Measurements from ENCODE around the gene TPSAB1.
"Not testable (repeated sequence)": the region's sequence is repeated elsewhere in the genome, so short reads cannot be mapped to it uniquely, and the experiment has no call there.

TPSAB1 gene

DNA sequence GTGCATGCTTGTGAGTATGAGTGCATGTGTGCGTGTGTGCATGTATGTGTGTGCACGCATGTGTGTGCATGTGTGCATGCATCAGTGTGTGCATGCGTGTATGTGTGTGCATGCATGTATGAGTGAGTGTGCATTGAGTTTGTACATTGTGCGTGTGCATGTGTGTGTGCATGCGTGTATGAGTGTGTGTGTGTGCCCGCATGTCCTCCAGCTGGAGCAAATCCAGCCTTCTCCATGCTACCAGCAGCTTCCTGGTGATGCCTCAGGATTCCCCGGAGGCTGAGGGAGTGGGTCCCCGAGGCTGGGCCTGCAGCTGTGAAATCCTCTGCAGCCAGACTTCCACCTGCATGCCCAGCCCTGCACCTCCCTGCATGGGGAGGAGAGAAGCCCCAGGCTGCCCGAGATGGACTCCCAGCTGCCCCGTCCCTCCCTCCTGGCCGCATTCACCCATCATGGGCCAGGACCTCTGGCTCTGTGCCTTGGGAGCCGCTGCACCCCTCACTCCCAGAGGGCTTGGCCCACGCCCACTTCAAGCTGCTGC, 24.7 kb downstream of the TPSAB1 start:
- DNase-seq (ENCODE audit: low spot score): no peak

DNA sequence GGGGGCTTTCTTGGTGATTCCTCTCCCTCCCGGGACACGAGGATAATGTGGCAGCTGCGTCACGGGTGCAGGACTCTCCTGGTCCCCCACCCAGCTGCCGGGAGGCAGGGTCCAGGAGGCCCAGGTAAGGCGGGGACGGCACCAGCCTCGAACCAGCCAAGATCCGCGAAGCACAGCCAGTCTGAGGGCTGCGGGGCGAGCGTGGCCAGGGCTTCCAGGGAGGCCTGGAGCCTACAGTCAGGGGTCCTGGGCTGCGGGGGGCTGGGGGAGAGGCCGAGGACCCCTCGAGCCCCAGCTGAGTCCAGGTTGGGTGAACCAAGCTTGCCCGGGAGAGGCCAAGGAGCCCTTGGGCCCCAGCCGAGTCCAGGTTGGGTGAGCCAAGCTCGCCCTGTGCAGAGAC, 25.3 kb downstream of the TPSAB1 start:
- DNase-seq (ENCODE audit: low spot score): no peak

DNA sequence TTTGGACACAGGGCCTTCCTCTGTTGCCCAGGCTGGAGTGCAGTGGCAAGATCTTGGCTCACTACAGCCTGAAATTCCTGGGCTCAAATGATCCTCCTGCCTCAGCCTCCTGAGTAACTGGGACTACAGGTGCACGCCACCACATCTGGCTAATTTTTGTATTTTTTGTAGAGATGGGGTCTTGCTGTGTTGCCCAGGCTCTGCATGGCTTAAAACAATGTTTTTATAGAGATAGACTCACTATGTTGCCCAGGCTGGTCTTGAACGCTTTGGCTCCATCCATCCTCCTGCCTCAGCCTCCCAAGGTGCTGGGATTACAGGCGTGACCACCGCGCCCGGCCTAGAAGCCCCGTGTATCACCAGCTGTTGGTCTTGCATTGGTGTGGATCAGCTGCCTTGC, 28.9 kb downstream of the TPSAB1 start:
- DNase-seq (ENCODE audit: low spot score): not testable (repeated sequence)

DNA sequence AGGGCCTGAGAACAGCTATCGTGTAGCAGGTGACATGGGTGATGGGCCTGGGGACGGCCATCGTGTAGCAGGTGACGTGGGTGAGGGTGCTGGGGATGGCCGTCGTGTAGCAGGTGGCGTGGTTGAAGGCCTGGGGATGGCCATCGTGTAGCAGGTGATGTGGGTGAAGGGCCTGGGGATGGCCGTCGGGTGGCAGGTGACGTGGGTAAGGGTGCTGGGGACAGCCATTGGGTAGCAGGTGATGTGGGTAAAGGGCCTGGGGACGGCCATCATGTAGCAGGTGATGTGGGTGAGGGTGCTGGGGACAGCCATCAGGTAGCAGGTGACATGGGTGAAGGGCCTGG, 30.8 kb downstream of the TPSAB1 start:
- DNase-seq (ENCODE audit: low spot score): no peak

DNA sequence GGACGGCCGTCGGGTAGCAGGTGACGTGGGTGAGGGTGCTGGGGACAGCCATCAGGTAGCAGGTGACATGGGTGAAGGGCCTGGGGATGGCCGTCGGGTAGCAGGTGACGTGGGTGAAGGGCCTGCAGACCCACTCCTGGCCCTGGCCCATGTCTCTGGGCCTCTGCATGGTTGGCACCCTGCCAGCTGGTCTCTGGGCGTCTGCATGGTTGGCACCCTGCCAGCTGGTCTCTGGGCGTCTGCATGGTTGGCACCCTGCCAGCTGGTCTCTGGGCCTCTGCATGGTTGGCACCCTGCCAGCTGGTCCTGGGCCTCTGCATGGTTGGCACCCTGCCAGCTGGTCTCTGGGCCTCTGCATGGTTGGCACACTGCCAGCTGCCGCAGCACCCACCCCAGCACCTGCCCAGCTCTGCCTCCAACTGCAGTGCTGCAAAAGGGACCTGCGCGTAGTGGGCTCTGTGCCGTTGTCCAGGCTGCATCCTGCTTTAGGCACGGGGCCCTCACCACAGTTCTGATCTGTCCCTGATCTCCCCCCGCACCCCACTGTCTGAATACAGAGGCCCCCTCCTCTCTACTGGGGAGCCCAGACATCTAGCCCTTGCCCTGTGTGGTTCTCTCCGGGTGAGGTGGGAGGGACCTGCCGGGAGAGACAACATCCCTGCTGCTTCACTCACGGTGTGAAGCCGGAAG, 31.4 kb downstream of the TPSAB1 start:
- not testable (repeated sequence) for DNase-seq (ENCODE audit: low spot score)

DNA sequence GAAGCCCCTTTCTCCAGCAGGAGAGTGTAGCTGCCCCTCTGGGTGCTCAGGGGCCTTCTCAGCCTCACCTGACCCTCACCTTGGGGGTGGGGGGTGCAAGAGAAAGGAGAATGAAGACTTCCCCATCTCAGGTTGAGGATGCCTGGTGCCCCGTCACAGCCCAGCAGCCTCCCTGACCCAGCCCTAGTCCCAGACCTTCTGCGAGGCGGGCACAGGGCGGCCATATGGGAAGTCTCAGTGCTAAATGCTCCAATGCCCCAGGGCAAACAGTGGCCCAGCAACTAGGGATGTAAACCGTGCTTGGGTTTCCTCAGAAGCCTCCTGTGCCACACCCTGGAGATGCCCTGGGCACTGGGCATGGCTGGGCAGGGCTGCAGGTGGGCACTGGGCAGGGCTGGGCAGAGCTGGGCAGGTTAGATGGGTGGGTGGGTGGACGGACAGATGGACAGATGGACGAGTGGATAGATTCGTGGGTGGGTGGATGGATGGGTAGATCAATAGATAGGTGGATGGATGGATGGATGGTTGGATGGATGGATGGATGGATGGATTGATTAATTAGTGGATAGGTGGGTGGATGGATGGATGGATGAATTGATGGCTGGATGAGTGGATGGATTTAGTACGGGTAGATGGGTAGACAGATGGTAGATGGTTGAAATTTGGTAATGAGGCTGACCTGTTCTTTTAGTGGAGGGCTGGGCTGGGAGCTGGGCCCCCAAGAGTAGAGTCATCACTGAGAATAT, 32.1 kb downstream of the TPSAB1 start:
- no peak for DNase-seq (ENCODE audit: low spot score)

DNA sequence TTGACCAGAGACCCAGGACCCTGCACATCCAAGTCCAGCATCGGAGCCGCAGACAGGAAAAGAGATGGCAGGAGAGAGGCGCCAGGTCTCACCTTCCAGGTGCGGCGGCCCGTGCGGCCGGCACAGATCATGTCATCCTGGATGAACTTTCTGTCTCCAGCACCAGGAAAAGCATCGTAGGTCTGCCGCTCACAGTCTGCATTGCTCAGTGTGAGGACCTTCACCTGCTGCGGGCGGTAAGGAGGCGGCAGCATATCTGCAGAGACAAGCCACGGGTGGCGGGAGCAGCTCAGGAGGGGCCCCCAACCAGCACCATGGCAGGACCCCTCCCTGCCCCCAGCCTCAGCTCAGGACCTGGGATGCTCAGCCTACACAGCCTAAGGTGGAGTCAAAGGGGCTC, 33.3 kb downstream of the TPSAB1 start:
- no peak for DNase-seq (ENCODE audit: low spot score)

DNA sequence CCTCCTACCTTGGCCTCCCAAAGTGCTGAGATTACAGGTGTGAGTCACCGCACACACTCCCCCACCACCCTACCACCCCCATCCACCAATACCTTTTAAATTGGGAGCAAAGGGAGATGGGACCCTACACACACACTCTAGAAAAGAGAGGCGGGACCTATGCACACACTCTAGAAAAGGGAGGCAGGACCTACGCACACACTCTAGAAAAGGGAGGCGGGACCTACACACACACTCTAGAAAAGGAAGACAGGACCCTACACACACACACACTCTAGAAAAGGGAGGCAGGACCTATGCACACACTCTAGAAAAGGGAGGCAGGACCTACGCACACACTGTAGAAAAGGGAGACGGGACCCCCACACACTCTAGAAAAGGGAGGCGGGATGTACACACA, 34.3 kb downstream of the TPSAB1 start:
- no peak for DNase-seq (ENCODE audit: low spot score)

DNA sequence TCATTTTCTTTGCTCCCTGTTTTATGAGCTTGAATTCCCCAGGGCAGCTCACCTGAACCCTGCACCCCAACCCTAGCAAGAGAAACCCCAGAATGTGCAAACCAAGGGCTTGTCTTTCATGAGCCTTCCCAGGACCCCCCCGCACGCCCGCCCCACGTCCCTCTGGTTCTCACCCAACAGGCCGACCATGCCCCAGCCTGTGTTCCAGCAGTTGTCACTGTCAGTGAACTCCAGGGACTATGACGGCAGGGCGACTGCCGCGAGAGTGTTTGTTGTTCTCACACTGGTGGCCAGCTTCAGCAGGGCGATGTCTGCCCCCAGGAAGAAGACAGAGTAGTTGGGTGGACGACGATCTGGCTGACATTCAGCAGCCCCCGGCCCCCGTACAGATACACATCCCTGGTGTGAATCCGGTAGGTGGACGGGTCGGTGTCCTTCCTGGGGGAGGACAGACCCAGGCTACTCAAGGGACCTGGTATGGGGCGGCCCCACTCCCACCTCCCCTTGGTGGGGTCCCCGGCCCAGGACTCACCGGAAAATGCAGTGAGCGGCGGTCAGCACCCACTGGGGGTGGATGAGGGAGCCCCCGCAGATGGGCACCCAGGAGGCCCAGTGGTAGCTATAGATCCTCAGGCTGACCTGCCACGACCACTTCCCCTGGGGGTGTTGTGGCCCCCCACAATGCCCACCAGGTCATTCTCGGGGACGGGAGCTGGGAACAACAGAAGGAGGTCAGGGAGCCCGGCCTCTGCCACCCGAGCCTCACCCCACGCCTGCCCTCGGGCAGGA, 35.5 kb downstream of the TPSAB1 start:
- no peak for DNase-seq (ENCODE audit: low spot score)

DNA sequence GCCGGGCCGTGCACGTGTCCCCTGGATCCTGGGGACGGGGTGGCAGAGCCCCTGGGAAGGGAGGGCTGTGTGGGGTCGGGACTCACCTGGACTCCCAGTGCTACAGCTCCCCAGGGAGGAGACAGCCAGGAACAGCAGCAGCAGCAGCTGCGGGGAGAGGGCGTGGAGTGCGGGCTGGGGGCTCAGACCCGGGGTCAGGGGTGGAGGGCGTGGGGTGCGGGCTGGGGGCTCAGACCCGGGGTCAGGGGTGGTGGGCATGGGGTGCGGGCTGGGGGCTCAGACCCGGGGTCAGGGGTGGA, 36.0 kb downstream of the TPSAB1 start:
- no peak for DNase-seq (ENCODE audit: low spot score)

DNA sequence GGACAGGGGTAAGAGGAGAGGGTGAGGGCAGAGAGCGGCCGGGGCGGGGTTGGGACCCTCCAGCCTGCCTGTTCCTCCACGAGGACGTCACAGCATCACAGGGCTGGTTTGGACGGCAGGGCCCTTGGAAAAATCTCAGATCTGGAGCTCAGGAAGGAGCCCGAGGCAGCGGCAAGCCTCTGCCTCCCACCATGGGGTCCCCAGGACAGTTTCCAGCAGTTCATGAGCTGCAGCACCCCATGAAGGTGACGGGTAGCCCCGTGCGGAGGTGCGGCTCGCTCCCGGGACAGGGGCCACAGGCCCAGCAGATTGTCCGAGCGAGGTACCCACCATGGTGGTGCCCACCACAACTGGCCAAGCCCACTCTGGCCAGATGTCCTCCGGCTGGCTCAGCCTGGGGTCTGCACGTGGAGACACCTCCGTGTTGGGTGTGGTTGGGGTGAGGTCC, 36.7 kb downstream of the TPSAB1 start:
- DNase-seq (ENCODE audit: low spot score): no peak

DNA sequence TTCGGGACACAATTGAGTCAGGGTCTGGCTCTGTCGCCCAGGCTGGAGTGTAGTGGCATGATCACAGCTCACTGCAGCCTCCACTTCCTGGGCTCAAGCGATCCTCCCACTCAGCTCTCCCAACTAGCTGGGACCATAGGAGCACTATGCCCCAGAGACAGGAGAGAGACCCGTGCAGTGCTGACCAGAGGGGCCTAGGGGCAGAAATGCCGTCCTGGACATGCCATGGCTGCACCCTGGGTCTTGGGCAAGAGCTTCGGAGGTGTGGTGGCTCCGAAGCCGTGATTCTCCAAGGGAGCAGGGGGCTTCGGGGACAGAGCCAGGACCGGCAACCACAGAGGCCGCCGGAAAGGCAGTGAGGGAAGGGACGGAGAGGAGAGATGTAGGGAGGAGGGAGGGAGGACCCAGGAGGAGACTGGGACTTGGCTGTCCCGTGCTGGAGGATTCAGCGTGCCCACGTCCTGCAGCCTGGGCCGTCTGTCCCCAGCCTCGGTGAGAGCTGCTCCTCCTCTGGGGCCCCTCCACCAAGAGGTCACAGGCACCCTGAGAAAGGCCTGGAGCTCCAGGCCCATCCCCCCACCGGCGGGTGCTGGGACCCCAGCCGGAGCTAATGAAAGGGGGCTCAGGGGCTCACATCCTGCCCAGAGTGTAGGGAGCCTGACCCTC, 37.2 kb downstream of the TPSAB1 start:
- no peak for DNase-seq (ENCODE audit: low spot score)

DNA sequence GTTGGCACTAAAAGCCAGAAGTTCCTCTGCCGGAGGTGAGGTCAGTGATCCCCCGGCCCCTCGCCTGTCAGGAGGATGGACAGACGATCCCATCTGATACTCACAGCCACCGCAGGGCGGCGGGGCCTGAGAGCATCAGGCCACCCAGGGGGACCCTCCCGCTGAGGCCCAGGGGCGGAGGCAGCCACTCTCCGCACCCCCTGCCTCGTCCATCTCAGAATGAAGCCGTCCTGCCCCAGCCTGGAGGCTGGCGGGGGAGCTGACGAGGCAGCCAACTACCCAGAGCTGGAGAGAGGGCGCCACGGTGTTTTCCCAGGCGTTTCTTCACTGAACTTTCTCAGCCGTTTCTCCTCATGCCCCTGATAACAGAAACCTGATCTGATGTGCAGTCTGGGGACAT, 38.0 kb downstream of the TPSAB1 start:
- DNase-seq (ENCODE audit: low spot score): no peak

DNA sequence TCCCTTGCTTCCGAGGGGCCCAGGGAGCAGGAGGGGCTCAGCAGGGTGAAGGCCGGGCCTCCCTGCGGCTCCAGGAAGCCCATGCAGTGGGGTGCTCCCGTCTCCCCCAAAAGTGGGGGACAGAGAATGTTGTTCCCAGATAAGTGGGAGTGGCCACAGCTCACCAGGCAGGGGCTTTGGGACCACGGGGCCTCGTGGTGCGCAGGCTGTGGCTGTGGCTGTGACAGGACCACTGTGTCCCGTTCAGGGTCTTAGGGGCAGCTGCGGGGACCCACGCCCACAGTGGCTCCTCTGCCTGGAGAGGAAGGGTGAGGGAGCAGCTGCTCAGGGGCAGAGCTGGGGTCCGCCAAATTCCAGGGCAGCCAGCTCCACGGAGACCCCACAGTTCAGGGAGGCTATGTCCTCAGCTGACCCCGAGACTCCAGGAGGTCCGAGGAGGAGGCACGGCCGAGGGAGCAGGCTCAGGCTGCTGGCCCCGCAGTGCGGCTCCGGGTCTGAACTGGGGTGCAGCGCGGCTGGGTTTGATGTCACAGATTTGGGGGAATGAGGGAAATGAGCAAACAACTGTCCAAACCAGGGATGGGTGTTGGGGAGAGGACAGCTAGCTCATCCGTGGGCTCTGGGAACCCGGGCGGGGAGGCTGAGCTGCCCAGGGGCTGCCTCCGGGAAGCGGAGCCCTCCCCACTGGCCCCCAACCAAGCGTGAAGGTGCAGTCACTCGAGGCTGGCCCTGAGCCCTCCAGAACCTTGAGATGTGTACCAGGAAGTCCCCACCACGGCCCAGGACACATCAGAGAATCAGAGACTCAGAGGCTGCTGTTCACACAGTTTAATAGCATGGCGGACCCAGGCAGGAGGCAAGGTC, 38.8 kb downstream of the TPSAB1 start:
- no peak for DNase-seq (ENCODE audit: low spot score)

DNA sequence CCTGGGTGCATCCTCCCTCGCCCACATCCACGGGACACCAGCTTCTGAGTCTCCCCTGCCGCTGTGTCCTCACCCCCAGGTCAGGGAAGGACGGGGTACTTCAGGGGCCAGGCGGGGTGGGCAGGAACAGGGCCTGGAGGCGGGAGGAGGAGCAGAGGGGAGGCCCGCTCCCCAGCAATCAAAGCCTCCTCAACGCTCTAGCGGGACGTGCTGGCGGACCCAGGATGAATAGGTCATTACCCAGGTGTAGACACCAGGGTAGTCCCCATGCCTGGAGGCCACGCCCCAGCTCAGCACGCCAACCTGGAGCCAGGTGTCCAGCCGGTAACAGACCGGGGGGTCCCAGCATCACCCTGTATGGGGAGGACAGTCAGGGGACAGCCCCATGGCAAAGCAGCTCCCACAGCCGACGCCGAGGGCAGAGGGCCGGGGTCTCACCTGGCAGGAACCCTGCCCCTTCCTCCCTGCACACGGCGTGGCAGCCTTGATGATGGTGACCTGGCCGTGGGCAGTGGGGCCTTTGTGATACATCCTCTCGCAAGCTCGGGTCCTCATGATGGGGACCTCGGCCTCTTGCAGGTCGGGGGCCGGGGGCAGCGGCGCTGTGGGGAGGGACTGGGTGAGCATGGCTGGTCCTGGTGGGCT, 39.6 kb downstream of the TPSAB1 start:
- DNase-seq (ENCODE audit: low spot score): no peak

DNA sequence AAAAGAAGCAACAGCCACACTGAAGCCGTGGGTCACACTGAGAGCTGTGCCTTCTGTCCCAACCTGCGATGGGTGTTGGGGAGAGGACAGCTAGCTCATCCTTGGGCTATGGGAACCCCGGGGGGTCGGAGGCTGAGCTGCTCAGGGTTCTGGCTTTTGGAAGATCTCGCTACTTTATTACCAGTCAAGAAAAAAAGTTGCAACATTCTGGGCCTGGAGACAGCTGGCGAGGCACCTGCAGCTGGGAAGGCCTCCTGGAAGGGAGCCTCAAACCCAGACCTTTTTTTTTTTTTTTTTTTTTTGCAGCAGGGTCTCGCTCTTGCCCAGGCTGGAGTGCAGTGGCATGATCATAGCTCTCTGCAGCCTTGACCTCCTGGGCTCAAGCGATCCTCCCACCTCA, 40.3 kb downstream of the TPSAB1 start:
- no peak for DNase-seq (ENCODE audit: low spot score)

DNA sequence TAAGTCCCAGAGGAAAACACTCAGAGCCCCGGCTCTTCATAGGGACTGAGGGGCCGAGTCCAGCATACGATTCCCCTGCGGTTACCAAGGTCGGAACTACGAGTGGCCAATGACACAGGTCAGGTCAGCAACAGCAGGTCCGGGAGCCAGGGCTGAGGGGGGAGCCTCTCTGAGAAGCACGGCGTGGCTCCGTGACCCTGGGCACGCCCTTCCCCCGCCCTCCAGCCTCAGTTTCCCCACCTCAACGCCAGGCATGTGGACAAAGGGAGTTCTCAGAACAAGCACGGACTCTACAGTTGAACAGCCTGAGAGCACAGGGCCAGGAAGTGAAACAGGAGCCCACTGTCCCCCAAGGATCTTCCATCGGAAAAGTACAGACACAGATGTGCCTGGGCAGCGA, 41.0 kb downstream of the TPSAB1 start:
- no peak for DNase-seq (ENCODE audit: low spot score)

DNA sequence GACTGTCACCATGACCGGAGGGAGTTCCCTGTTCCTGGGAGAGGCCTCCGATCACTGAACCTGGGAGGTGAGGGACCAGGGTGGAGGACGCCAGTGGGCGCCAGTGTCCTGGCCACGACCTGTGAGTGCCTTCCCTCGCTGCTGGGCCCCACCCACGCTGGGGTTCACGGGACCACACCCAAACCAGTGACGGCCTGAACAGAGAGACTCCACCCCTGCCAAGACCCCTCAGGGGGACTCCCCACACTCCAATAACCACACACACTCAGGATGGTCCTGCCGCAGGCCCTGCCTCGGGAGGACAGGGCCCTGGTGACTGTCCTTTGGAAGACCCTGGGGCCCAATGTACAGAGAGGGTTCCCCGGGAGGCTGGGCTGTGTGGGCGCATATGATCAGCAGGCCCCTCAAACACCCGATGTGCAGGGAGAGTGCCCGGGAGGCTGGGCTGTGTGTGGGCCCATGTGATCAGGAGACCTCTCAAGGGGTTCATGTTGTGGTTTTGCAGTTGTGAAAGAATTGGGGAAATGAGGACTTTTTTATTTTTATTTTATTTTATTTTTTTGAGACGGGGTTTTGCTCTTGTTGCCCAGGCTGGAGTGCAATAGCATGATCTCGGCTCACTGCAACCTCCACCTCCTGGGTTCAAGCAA, 41.9 kb downstream of the TPSAB1 start:
- no peak for DNase-seq (ENCODE audit: low spot score)

DNA sequence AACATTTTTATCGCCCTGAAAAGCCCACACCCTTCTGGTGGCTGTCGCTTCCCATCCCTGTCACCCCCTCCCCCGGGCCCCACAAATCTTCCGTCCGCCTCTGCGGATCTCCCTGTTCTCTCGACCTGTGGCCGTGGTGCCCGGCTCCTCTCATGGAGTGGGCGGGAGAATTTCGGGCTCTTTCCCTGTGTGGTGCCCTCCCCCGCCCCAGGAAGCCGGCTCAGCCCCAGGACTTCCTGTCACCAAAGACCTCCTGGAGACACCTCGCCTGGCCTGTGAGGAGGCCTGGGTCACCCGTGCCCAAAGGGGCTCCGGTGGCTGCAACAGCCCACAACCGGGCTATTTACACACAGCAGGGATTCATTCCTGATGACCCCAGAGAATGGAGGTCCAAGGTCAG, 42.8 kb downstream of the TPSAB1 start:
- DNase-seq (ENCODE audit: low spot score): no peak

DNA sequence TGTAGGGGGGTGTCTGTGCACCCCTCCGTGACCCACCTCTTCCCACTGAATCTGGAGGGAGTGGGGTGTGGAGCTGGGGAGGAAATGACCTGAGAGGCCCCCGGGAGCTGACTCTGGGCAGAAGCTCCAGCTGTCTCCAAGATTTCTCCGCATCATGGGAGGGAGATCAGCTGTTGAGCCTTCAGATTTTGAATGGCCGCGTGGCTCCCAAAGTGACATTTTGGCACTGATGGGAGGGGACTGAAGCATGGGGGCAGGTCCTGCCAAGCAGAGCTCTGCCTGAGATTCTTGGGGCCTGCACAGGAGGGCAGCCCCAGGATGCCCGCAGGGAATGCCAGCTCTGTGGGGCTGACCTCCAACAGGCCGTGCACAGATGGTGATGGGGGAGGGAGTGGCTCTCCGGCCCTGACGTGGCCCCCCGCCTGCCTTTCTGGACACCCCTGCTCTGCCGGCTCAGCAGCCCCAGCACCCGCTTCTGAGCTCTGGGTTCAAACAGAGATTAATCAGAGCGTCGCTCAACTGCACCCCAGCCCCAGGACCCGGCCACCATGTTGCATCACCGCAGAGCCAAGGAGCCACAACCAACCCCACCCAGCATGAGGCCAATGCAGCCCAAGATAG, 43.6 kb downstream of the TPSAB1 start:
- no peak for DNase-seq (ENCODE audit: low spot score)
